Activated CD4-positive, alpha-beta T cell treated with anti-CD3 and anti-CD28 coated beads for 36 hours (primary cell): ENCODE data around the gene DYNLT2B. TPM values are rescaled to one million over a fixed set of nuclear protein-coding genes. Genes with fewer than 3 reads are reported as not detected.
"Not testable (repeated sequence)": the region's sequence is repeated elsewhere in the genome, so short reads cannot be mapped to it uniquely, and the experiment has no call there.

Experiments
- ATAC-seq: fragments of 200-7000 bp; cut with Tn5 transposase; one replicate; pipeline ENCODE4 v1.10.0; 2021; ENCODE audit warnings: mild to moderate bottlenecking, moderate library complexity
- CTCF ChIA-PET: fragments of 350-600 bp; sonication (Branson Sonifier 250); formaldehyde crosslinking; loops from one replicate; lab custom pipeline; 2021; ENCODE audit warnings: antibody characterized with exemption; lab: Charles Lee
- POLR2A ChIA-PET: fragments of 350-600 bp; sonication (Branson Sonifier 250); formaldehyde crosslinking; loops from one replicate; lab custom pipeline; 2021; ENCODE audit warnings: antibody characterized with exemption, inconsistent platforms; lab: Charles Lee
- DNase-seq: peaks from one replicate; pipeline ENCODE4 v3.0.0-alpha.2; 2020
- H3K27ac Mint-ChIP-seq: one replicate; pipeline ENCODE4 v1.8.0; 2021; ENCODE audit warnings: mixed read lengths
- H3K27me3 Mint-ChIP-seq: one replicate; pipeline ENCODE4 v1.8.0; 2021; ENCODE audit warnings: mixed read lengths
- H3K36me3 Mint-ChIP-seq: one replicate; pipeline ENCODE4 v1.8.0; 2021; ENCODE audit warnings: low read depth, mixed read lengths
- H3K4me1 Mint-ChIP-seq: one replicate; pipeline ENCODE4 v1.8.0; 2021; ENCODE audit warnings: mixed read lengths
- H3K4me3 Mint-ChIP-seq: one replicate; pipeline ENCODE4 v1.8.0; 2021; ENCODE audit warnings: mild to moderate bottlenecking, moderate library complexity, mixed read lengths
- H3K9me3 Mint-ChIP-seq: one replicate; pipeline ENCODE4 v1.8.0; 2021; ENCODE audit warnings: low read depth, mixed read lengths
- intact Hi-C, 2 experiments: fragments of 100-400 bp; cut with DNase I in 1 of 2; cut with micrococcal nuclease in 1 of 2; formaldehyde crosslinking; loops; one replicate each; pipeline versions ENCODE4 v1.14.2 to v1.15.1; 2022 to 2024; cut with DNase I, micrococcal nuclease
- total RNA-seq, 2 experiments: library from RNA; stranded (reverse); gene quantifications; one replicate each; pipeline ENCODE4 v1.2.3, GENCODE V29; 2021

The DYNLT2B gene
- total RNA-seq = 10 to 100 TPM in 1 of 2 experiments, 1 to 10 TPM in 1; 7.3 to 16.3 TPM

DNA sequence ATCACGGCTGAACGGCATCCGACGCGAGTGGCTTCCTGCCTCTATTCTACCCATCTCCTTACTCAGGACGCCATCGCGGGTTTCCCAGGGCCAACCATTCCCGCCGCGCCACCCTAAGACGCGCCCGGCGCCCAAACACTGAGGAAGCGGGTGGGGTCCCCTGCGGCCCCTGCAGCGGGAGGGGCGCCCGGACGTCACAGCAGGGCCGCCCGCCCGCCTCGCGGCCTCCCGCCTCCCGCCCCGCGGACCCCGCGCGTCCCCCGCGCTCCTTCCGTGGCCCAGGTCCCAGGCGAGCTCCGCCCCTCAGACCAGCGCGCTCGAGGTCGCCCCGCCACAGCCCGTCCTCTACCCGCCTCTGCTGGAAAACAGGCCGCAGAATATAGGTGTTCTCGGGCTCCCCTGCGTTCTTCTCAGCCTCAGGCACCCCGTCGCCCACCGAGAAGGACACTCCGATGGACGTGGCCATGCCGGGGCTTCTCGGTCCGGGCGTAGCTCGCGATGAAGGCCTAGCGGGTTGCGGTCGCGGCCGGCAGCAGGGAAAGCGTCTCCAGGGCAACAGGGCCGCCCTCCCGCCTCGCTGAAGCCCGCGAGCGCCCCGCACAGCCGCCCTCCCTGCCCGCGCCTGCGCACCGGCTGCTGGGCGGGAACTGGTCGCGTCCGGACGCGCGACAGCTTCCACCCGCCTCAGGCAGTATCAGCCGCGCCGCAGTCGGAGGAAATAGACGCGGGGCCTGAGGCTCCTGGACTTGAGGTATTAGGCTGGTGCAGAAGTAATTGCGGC lies at the start of gene DYNLT2B:
DYNLT2B (minus strand) TSS at position 554 of the 781 bp plus-strand sequence; CDS start at position 466, 88 bp downstream.
- H3K27ac Mint-ChIP-seq = peak within 1 kb of the TSS; percentile 95
- H3K9me3 Mint-ChIP-seq = no peaks in the 10 kb centered on the region
- H3K4me1 Mint-ChIP-seq = peaks cover 12% of the 10 kb centered on the region
- H3K27me3 Mint-ChIP-seq = no peaks in the 10 kb centered on the region
- POLR2A ChIA-PET = interaction anchor here (1.0 to 1.3 kb wide), 3 partner anchors 184 to 211 kb away, joined by 3 to 4 read pairs (median 4); no protein-coding TSS in a partner anchor
- ATAC-seq (peak; percentile 92), DNase-seq (peak; percentile 93)
- CTCF ChIA-PET = interaction anchor here (0.6 to 1.2 kb wide), 6 partner anchors 44 to 244 kb away, joined by 3 to 5 read pairs (median 4); partner anchors contain the start of gene UBXN7
- no peaks in the 10 kb centered on the region for H3K36me3 Mint-ChIP-seq
- intact Hi-C loops = loop anchor here (1.0 to 5.0 kb wide), 11 partner anchors 31 to 411 kb away; partner anchors contain the start of genes UBXN7 (in 2 of the 2), FBXO45 (in 1 of the 2), PCYT1A (in 1 of the 2) and RNF168 (in 1 of the 2)
- peak within 1 kb of the TSS; percentile 91 for H3K4me3 Mint-ChIP-seq

DNA sequence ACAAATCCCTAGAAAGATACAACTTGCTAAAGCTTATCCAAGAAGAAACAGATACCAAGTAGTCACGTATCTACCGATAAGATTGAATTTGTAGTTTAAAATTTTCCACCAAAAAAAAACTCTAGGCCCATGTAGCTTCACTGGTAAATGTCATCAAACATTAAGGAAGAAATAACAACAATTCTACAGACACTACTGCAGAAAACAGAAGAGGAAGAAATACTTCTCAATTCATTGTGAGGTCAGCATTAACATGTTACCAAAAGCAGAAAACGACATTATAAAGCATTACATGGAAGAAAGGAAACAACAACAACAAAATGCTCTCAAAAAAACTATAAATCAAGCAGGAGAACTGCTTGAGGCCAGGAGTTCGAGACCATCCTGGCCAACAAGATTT lies 47.7 kb upstream of the DYNLT2B start:
- no peak for DNase-seq
- no peak overlapping the region for H3K4me3 Mint-ChIP-seq
- H3K4me1 Mint-ChIP-seq = peaks cover 4% of the 10 kb centered on the region
- H3K27ac Mint-ChIP-seq = no peak overlapping the region
- H3K36me3 Mint-ChIP-seq = peaks cover 28% of the 10 kb centered on the region
- H3K9me3 Mint-ChIP-seq = no peaks in the 10 kb centered on the region
- ATAC-seq = no peak
- no peaks in the 10 kb centered on the region for H3K27me3 Mint-ChIP-seq
- POLR2A ChIA-PET = interaction anchor here (0.6 kb wide), 2 partner anchors 209 to 331 kb away, joined by 3 read pairs; no protein-coding TSS in a partner anchor
- intact Hi-C loops = no loop called here
- CTCF ChIA-PET = interaction anchor here (0.6 to 1.1 kb wide), 2 partner anchors 110 to 448 kb away, joined by 3 read pairs; no protein-coding TSS in a partner anchor

DNA sequence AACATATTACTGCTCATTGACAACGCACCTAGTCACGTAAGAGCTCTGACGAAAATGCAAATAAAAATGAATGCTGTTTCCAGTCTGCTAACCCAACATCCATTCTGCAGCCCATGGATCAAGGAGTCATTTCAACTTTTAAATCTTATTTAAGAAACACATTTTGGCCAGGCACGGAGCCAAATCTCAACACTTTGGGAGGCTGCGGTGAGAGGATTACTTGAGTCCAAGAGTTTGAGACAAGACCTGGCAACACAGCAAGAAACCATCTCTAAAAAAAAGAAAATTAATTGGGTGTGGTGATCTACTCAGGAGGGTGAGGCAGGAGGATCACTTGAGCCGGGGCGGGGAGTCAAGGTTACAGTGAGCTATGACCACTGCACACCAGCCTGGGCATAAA lies 42.5 kb upstream of the DYNLT2B start:
- CTCF ChIA-PET = no interaction called here
- intact Hi-C loops = loop anchor here in 1 of 2 experiments (5.0 kb wide), 1 partner anchor 108 kb away; no protein-coding TSS in a partner anchor
- POLR2A ChIA-PET = no interaction called here
- no peak overlapping the region for H3K27ac Mint-ChIP-seq
- no peaks in the 10 kb centered on the region for H3K27me3 Mint-ChIP-seq
- H3K4me1 Mint-ChIP-seq = peaks cover 9% of the 10 kb centered on the region
- DNase-seq = no peak
- peaks cover 44% of the 10 kb centered on the region for H3K36me3 Mint-ChIP-seq
- H3K4me3 Mint-ChIP-seq = no peak overlapping the region
- ATAC-seq = no peak
- H3K9me3 Mint-ChIP-seq = no peaks in the 10 kb centered on the region

DNA sequence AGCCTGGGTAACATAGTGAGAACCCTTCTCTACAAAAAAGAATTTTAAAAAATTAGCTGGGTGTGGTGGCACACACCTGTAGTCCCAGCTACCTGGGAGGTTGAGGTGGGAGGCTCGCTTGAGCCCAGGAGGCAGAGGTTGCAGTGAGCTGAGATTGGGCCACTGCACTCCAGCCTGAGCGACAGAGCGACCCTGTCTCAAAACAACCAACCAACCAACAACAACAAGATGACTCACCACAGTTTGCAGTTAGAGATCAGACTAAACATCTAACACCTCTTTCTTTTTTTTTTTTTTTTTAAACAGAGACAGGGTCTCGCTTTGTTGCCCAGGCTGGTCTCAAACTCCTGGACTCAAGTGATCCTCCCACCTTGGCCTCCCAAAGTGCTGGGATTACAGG lies 40.5 kb upstream of the DYNLT2B start:
- CTCF ChIA-PET = interaction anchor here (0.6 to 1.6 kb wide), 3 partner anchors 19 to 301 kb away, joined by 3 to 4 read pairs (median 3); no protein-coding TSS in a partner anchor
- POLR2A ChIA-PET = not testable (repeated sequence)

DNA sequence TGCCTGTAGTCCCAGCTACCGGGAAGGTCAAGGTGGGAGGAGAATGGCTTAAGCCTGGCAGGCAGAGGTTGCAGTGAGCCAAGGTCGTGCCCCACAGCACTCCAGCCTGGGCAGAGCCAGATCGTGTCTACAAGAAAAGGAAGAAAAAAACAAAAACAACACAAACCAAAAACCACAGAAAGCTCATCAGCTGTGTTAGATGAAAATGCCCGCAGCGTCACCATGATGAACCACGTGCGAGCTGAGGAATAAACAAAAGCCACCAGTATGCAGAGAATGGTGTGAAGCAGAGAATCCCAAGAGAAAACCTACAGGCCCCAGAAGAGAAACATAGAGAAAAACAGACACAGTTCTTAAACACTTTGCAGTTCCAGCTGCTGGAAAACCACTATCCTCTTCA lies 39.9 kb upstream of the DYNLT2B start:
- H3K4me1 Mint-ChIP-seq = peaks cover 9% of the 10 kb centered on the region
- CTCF ChIA-PET = interaction anchor here (0.6 to 1.6 kb wide), 5 partner anchors 18 to 300 kb away, joined by 3 to 4 read pairs (median 3); no protein-coding TSS in a partner anchor
- no peaks in the 10 kb centered on the region for H3K27me3 Mint-ChIP-seq
- H3K36me3 Mint-ChIP-seq = peaks cover 48% of the 10 kb centered on the region
- ATAC-seq (no peak), DNase-seq (no peak)
- H3K4me3 Mint-ChIP-seq = no peak overlapping the region
- intact Hi-C loops = no loop called here
- POLR2A ChIA-PET = interaction anchor here (0.6 kb wide), 1 partner anchor 104 kb away, joined by 3 read pairs; no protein-coding TSS in a partner anchor
- H3K27ac Mint-ChIP-seq = no peak overlapping the region
- no peaks in the 10 kb centered on the region for H3K9me3 Mint-ChIP-seq

More for the DNA sequence above, 40.5 kb upstream of the DYNLT2B start:
- H3K36me3 Mint-ChIP-seq = peaks cover 47% of the 10 kb centered on the region
- H3K27ac Mint-ChIP-seq, H3K27me3 Mint-ChIP-seq, intact Hi-C loops, DNase-seq, H3K9me3 Mint-ChIP-seq, H3K4me3 Mint-ChIP-seq, ATAC-seq, H3K4me1 Mint-ChIP-seq: not testable (repeated sequence)

DNA sequence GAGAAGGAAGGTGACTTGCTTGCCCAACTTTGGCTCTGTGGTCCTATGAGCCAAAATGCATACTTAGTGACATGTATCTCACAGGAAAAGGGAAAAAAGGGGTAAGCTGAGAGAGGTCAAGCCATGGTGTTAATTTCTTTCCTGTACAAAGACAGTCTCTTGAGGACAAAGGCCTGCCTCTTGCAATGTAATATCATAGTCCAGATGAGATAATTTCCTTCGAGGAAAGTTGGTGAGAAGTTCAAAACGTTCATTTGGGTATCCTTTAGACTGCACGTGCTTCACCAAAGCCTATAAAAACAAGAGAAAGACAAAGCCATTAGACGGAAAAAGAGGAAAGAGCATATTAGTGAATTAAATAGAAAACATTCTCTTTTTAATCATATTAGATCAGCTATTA lies 38.5 kb upstream of the DYNLT2B start:
- H3K4me1 Mint-ChIP-seq = peaks cover 9% of the 10 kb centered on the region
- ChIA-PET CTCF (interaction anchor here (1.6 kb wide), 1 partner anchor 103 kb away, joined by 4 read pairs; no protein-coding TSS in a partner anchor), POLR2A (no interaction called here)
- peaks cover 39% of the 10 kb centered on the region for H3K36me3 Mint-ChIP-seq
- intact Hi-C loops = no loop called here
- no peak overlapping the region for H3K4me3 Mint-ChIP-seq
- H3K9me3 Mint-ChIP-seq = no peaks in the 10 kb centered on the region
- DNase-seq (no peak), ATAC-seq (no peak)
- H3K27ac Mint-ChIP-seq = no peak overlapping the region
- H3K27me3 Mint-ChIP-seq = no peaks in the 10 kb centered on the region

DNA sequence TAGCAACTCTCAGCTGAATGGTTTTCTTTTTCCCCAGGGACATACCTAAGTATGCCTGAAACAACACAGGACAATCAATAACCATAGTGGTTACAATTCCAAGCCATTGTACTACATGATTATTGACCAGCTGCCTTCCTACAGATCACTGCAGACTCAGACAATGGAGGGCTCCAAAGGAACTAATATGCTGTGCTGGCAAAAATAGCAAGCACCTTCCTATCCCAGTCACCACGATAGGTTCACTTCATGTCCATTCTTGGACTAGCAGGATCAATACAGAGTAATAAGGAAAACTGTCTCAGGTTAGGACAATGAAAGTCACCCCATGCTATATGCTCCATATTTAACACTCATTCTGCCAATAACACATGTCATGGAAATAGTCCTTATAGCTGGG lies 37.6 kb upstream of the DYNLT2B start:
- CTCF ChIA-PET = interaction anchor here (0.6 to 0.8 kb wide), 2 partner anchors 56 to 131 kb away, joined by 4 to 5 read pairs; no protein-coding TSS in a partner anchor
- no peak for DNase-seq
- Mint-ChIP-seq H3K9me3 (no peaks in the 10 kb centered on the region), H3K4me1 (peaks cover 9% of the 10 kb centered on the region), H3K27me3 (no peaks in the 10 kb centered on the region), H3K4me3 (no peak overlapping the region), H3K27ac (no peak overlapping the region), H3K36me3 (peaks cover 34% of the 10 kb centered on the region)
- POLR2A ChIA-PET = no interaction called here
- no peak for ATAC-seq
- intact Hi-C loops = no loop called here

DNA sequence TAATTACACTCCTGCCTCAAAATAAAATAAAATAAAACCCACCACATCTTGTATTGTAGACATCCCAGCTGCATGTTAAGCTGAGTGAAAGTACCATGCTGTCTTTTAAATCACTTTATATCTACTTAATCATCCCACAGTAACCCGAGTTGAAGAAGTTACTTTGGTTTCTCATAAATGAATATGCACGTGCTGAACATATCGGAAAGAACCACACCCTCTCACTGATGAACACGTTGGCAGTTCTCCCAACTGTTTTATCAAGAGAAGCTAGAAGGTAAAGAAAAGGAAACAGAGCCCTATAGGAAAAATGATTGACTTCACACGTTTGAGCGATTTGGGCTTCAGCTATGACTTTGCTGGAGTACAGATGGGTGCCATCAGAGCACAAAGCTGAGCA lies 36.1 kb upstream of the DYNLT2B start:
- H3K9me3 Mint-ChIP-seq = no peaks in the 10 kb centered on the region
- DNase-seq = no peak
- no peak overlapping the region for H3K4me3 Mint-ChIP-seq
- intact Hi-C loops = no loop called here
- no peak for ATAC-seq
- ChIA-PET CTCF (interaction anchor here (0.7 kb wide), 1 partner anchor 138 kb away, joined by 3 read pairs; no protein-coding TSS in a partner anchor), POLR2A (interaction anchor here (0.6 kb wide), 1 partner anchor 112 kb away, joined by 4 read pairs; no protein-coding TSS in a partner anchor)
- no peaks in the 10 kb centered on the region for H3K27me3 Mint-ChIP-seq
- H3K27ac Mint-ChIP-seq = no peak overlapping the region
- H3K4me1 Mint-ChIP-seq = peaks cover 6% of the 10 kb centered on the region
- H3K36me3 Mint-ChIP-seq = peaks cover 30% of the 10 kb centered on the region

DNA sequence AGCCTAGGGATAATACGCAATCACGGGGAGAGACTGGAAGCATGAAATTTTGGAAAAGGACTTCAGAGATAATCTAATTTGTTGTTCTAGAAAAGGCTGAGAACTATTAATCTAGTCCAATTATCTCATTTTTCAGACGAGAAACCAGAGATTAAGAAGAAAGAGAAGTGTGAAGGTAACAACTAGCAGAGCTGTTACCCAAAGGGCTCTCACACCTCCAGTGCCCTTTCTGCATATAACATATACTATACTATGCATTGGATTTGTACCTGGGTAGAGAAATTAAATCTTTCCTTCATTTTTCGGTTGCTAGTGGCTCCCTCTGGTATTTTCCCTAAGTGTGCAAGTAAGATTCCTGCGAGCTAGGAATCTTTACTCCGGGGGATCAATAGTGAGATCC lies 33.5 kb upstream of the DYNLT2B start:
- Mint-ChIP-seq H3K27me3 (no peaks in the 10 kb centered on the region), H3K9me3 (no peaks in the 10 kb centered on the region), H3K36me3 (peaks cover 31% of the 10 kb centered on the region), H3K27ac (no peak overlapping the region), H3K4me3 (no peak overlapping the region), H3K4me1 (no peaks in the 10 kb centered on the region)
- intact Hi-C loops = no loop called here
- ChIA-PET CTCF (interaction anchor here (0.6 to 0.7 kb wide), 2 partner anchors 10 to 13 kb away, joined by 3 read pairs; no protein-coding TSS in a partner anchor), POLR2A (no interaction called here)
- no peak for ATAC-seq
- DNase-seq = no peak

DNA sequence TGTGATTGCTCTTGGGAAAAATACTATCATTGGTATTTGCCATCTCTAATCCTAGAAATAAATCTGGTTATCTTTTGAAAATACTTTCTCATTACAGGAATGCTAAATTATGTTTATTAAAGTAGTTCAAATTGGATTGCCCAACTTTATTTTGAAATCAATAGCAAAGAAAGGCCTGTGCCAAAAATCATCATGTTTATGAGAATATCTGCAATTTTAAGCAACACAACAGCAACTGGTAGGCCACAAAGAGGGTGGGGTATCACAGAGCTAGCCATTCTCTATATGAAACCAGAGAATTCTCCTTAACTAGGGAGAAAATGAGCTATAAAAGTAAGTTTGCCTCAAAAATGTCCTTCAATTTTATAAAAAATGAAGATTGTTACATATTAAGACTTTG lies 32.0 kb upstream of the DYNLT2B start:
- Mint-ChIP-seq H3K4me1 (no peaks in the 10 kb centered on the region), H3K9me3 (no peaks in the 10 kb centered on the region), H3K36me3 (peaks cover 17% of the 10 kb centered on the region), H3K4me3 (no peak overlapping the region), H3K27me3 (no peaks in the 10 kb centered on the region), H3K27ac (no peak overlapping the region)
- DNase-seq = no peak
- no peak for ATAC-seq
- ChIA-PET POLR2A (no interaction called here), CTCF (no interaction called here)
- intact Hi-C loops = no loop called here

DNA sequence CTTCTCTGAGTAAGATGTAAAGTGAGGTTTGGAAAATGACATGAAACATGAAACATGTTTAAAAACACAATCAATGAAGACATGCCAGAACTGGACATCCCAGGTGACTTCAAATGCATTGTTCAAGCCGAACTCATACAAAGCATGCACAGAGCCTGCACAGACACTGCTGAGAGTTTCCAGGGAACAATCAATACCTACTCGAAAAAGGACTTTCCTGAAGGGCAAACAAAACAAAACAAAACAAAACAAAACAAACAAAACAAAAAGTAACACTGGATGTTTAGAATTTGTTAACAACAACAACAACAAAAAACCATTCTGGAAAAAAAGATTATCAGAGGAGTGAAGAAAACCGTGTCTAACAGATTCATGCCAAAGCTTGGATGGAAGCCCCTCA lies 30.7 kb upstream of the DYNLT2B start:
- ATAC-seq (no peak), DNase-seq (no peak)
- no peak overlapping the region for H3K27ac Mint-ChIP-seq
- no peaks in the 10 kb centered on the region for H3K9me3 Mint-ChIP-seq
- intact Hi-C loops = no loop called here
- no peaks in the 10 kb centered on the region for H3K27me3 Mint-ChIP-seq
- ChIA-PET POLR2A (no interaction called here), CTCF (no interaction called here)
- H3K4me1 Mint-ChIP-seq = no peaks in the 10 kb centered on the region
- H3K36me3 Mint-ChIP-seq = peaks cover 16% of the 10 kb centered on the region
- no peak overlapping the region for H3K4me3 Mint-ChIP-seq
